K562 (cell line): ENCODE data around the gene MARS1. TPM values are rescaled to one million over a fixed set of nuclear protein-coding genes. Genes with fewer than 3 reads are reported as not detected.

Experiments used
- CBFB ChIP-seq: sonication (generic); formaldehyde crosslinking; IDR thresholded peaks from 2 replicates; pipeline ENCODE4 v1.4.0; 2020; ENCODE audit warnings: mild to moderate bottlenecking, missing genetic modification reagents
- ELF1 ChIP-seq: fragments of 200-800 bp; sonication (Bioruptor generic); IDR thresholded peaks from 2 replicates; pipeline ENCODE4 v1.6.1; 2016; ENCODE audit warnings: missing genetic modification characterization, missing compliant biosample characterization
- HDAC3 ChIP-seq: fragments of 450-650 bp; IDR thresholded peaks from 2 replicates; pipeline ENCODE4 v1.6.1; 2018; ENCODE audit warnings: borderline replicate concordance, mild to moderate bottlenecking, moderate library complexity; ENCODE audit not compliant: partially characterized antibody
- HMGN3 ChIP-seq: IDR thresholded peaks from 2 replicates; pipeline ENCODE4 v1.6.1; 2011; ENCODE audit warnings: borderline replicate concordance, low read depth, mild to moderate bottlenecking, mixed read lengths, low read length; ENCODE audit not compliant: insufficient read length; ENCODE audit errors: extremely low read depth
- KDM5B ChIP-seq: fragments of 200-600 bp; sonication (generic); IDR thresholded peaks from 2 replicates; pipeline ENCODE4 v1.6.1; 2012; ENCODE audit warnings: low read depth, mild to moderate bottlenecking, moderate library complexity, low read length, control low read depth, inconsistent platforms; ENCODE audit not compliant: insufficient replicate concordance
- KLF16 ChIP-seq: IDR thresholded peaks from 2 replicates; pipeline ENCODE4 v1.6.1; 2016; ENCODE audit warnings: antibody characterized with exemption
- MAZ ChIP-seq, 2 experiments: fragments of 450-650 bp in 1 of 2; sonication (generic) in 1 of 2; formaldehyde crosslinking; IDR thresholded peaks in 1 of 2; conservative IDR thresholded peaks in 1 of 2; 2 replicates each; pipeline versions ENCODE4 v1.4.0 to v1.5.0; 2020; ENCODE audit warnings: mild to moderate bottlenecking in 1 of 2, missing genetic modification reagents in 1 of 2
- NR2C2 ChIP-seq, 2 experiments: fragments of 200-800 bp in 1 of 2; sonication (Bioruptor generic) in 1 of 2; sonication (generic) in 1 of 2; formaldehyde crosslinking in 1 of 2; IDR thresholded peaks; 2 replicates each; pipeline versions ENCODE4 v1.6.1 to v1.8.0; 2016 to 2022; ENCODE audit warnings: mild to moderate bottlenecking in 1 of 2, missing compliant biosample characterization in 1 of 2, missing genetic modification characterization in 1 of 2, missing genetic modification reagents in 1 of 2
- SMAD4 ChIP-seq: fragments of 250-450 bp; sonication (Bioruptor Pico); conservative IDR thresholded peaks from 2 replicates; pipeline ENCODE4 v1.8.0; 2021; ENCODE audit warnings: inconsistent platforms, mild to moderate bottlenecking, moderate library complexity
- TEAD2 ChIP-seq: fragments of 450-650 bp; IDR thresholded peaks from 2 replicates; pipeline ENCODE4 v1.6.1; 2016; ENCODE audit warnings: missing genetic modification characterization, control low read depth, missing compliant biosample characterization
- ZBTB1 ChIP-seq: sonication (generic); formaldehyde crosslinking; IDR thresholded peaks from 2 replicates; pipeline ENCODE4 v1.8.1; 2023; ENCODE audit warnings: missing genetic modification reagents, low read depth, mild to moderate bottlenecking, borderline replicate concordance
- polyA plus RNA-seq, 8 experiments: library from polyadenylated mRNA; depleted of rRNA in 4 of 8; stranded (reverse) in 5 of 8; unstranded in 3 of 8; fragments of >200 nt; fragmentation: Nextera tagmentation in 2 of 8; fragmentation: Illumina TruSeq in 1 of 8; extraction: Ambion mirVana in 2 of 8; extraction: Trizol in 1 of 8; gene quantifications; 2 replicates each; pipeline versions ENCODE4 v1.2.1 to v1.2.3, GENCODE V29; 2011 to 2014; ENCODE audit warnings: inconsistent platforms in 1 of 8, missing spikeins in 1 of 8
- total RNA-seq, 7 experiments: library from RNA; depleted of rRNA in 6 of 7; stranded (reverse); fragments of >200 nt in 6 of 7; fragmentation: Illumina TruSeq in 2 of 7; extraction: Trizol in 2 of 7; gene quantifications; 2 replicates each; pipeline versions ENCODE4 v1.2.1 to v1.2.3, GENCODE V29; 2011 to 2021; ENCODE audit warnings: low replicate concordance in 1 of 7
- TF ChIP-seq, protein P1 (sequence below): fragments of 450-650 bp; IDR thresholded peaks from 2 replicates; pipeline ENCODE4 v1.6.1; 2016; ENCODE audit warnings: borderline replicate concordance
- TF ChIP-seq, protein P2 (sequence below), 2 experiments: fragments of 450-650 bp; conservative IDR thresholded peaks; 2 replicates each; pipeline ENCODE4 v1.6.1; 2017; ENCODE audit warnings: mild to moderate bottlenecking in 2 of 2, moderate library complexity in 2 of 2
- TF ChIP-seq, protein P3 (sequence below): fragments of 200-800 bp; sonication (Bioruptor generic); IDR thresholded peaks from 2 replicates; pipeline ENCODE4 v1.6.1; 2016; ENCODE audit warnings: missing genetic modification characterization, missing compliant biosample characterization
- TF ChIP-seq, protein P4 (sequence below): fragments of 450-650 bp; IDR thresholded peaks from 2 replicates; pipeline ENCODE4 v1.6.1; 2014; ENCODE audit warnings: low read depth, mild to moderate bottlenecking, moderate library complexity, borderline replicate concordance

MARS1 gene
- total and polyA plus RNA-seq, 9 of the 15 experiments (the other 6 are each of a cell fraction or from before 2014, with no cell fraction given) = 117 to 382 (median 220) TPM

DNA sequence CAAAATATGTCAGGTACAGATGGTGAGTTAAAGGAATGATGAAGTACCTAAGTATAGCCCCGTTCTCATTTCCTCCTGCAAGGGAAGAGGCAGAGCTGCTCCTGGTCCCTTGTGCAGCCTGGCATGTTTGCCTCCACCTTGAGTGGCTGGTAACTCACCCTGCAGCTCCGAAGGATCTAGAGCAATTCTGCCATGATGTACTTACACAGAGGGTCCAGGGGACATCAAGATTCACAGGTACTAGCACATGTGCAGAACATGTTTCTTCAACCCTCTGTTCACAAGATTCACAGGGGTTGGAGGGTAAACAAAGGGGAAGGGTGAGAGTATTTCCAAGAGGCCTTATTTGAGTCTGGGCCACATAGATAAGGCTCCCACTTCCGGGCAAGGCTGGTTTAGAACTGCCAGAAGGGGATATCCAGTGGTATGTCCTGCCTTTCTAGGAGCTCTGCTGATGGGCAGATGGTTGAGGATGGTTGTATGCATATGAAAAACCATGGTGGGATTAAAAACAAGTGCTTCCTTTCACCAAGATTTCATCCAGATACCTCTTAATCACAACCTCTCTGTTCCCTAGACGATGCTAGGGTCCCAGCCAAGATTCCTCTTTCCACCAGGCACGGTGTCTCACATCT is 51.4 kb downstream of the MARS1 start (continued):
- peak; percentile 82 for TF ChIP-seq SMAD4
- peak; percentile 36; the same call in 1 of the 2 replicates for TF ChIP-seq NR2C2 (CRISPR knock-in tag; IDR thresholded peaks at IDR 0.05)
- peak; percentile 91 for TF ChIP-seq NR2C2 (tag; IDR thresholded peaks at IDR 0.05)
- TF ChIP-seq KDM5B = no peak
- 0 out of 2 replicates have a peak, but pooled peaks have one; percentile 20 for TF ChIP-seq ZBTB1 (CRISPR knock-in tag)
- TF ChIP-seq, protein P1, sequence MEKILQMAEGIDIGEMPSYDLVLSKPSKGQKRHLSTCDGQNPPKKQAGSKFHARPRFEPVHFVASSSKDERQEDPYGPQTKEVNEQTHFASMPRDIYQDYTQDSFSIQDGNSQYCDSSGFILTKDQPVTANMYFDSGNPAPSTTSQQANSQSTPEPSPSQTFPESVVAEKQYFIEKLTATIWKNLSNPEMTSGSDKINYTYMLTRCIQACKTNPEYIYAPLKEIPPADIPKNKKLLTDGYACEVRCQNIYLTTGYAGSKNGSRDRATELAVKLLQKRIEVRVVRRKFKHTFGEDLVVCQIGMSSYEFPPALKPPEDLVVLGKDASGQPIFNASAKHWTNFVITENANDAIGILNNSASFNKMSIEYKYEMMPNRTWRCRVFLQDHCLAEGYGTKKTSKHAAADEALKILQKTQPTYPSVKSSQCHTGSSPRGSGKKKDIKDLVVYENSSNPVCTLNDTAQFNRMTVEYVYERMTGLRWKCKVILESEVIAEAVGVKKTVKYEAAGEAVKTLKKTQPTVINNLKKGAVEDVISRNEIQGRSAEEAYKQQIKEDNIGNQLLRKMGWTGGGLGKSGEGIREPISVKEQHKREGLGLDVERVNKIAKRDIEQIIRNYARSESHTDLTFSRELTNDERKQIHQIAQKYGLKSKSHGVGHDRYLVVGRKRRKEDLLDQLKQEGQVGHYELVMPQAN = 0 out of 2 replicates have a peak, but pooled peaks have one; percentile 24
- no peak for TF ChIP-seq TEAD2 (tag)
- TF ChIP-seq HDAC3 = peak; percentile 85
- TF ChIP-seq CBFB (CRISPR knock-in tag) = no peak
- TF ChIP-seq KLF16 = peak; percentile 83
- TF ChIP-seq, protein P2, sequence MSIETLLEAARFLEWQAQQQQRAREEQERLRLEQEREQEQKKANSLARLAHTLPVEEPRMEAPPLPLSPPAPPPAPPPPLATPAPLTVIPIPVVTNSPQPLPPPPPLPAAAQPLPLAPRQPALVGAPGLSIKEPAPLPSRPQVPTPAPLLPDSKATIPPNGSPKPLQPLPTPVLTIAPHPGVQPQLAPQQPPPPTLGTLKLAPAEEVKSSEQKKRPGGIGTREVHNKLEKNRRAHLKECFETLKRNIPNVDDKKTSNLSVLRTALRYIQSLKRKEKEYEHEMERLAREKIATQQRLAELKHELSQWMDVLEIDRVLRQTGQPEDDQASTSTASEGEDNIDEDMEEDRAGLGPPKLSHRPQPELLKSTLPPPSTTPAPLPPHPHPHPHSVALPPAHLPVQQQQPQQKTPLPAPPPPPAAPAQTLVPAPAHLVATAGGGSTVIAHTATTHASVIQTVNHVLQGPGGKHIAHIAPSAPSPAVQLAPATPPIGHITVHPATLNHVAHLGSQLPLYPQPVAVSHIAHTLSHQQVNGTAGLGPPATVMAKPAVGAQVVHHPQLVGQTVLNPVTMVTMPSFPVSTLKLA (conservative IDR thresholded peaks at IDR 0.05) = peak; percentile 68 to 88
- TF ChIP-seq ELF1 = peak; percentile 90
- TF ChIP-seq, protein P3, sequence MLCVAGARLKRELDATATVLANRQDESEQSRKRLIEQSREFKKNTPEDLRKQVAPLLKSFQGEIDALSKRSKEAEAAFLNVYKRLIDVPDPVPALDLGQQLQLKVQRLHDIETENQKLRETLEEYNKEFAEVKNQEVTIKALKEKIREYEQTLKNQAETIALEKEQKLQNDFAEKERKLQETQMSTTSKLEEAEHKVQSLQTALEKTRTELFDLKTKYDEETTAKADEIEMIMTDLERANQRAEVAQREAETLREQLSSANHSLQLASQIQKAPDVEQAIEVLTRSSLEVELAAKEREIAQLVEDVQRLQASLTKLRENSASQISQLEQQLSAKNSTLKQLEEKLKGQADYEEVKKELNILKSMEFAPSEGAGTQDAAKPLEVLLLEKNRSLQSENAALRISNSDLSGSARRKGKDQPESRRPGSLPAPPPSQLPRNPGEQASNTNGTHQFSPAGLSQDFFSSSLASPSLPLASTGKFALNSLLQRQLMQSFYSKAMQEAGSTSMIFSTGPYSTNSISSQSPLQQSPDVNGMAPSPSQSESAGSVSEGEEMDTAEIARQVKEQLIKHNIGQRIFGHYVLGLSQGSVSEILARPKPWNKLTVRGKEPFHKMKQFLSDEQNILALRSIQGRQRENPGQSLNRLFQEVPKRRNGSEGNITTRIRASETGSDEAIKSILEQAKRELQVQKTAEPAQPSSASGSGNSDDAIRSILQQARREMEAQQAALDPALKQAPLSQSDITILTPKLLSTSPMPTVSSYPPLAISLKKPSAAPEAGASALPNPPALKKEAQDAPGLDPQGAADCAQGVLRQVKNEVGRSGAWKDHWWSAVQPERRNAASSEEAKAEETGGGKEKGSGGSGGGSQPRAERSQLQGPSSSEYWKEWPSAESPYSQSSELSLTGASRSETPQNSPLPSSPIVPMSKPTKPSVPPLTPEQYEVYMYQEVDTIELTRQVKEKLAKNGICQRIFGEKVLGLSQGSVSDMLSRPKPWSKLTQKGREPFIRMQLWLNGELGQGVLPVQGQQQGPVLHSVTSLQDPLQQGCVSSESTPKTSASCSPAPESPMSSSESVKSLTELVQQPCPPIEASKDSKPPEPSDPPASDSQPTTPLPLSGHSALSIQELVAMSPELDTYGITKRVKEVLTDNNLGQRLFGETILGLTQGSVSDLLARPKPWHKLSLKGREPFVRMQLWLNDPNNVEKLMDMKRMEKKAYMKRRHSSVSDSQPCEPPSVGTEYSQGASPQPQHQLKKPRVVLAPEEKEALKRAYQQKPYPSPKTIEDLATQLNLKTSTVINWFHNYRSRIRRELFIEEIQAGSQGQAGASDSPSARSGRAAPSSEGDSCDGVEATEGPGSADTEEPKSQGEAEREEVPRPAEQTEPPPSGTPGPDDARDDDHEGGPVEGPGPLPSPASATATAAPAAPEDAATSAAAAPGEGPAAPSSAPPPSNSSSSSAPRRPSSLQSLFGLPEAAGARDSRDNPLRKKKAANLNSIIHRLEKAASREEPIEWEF (CRISPR knock-in tag) = 0 out of 2 replicates have a peak, but pooled peaks have one; percentile 40
- TF ChIP-seq HMGN3 = no peak
- peak; percentile 46 to 61; a peak in 1 of 4 replicates for TF ChIP-seq MAZ (CRISPR knock-in tag; conservative IDR thresholded peaks at IDR 0.05 in 1 of 2, IDR thresholded peaks at IDR 0.05 in 1 of 2)
- TF ChIP-seq, protein P4, sequence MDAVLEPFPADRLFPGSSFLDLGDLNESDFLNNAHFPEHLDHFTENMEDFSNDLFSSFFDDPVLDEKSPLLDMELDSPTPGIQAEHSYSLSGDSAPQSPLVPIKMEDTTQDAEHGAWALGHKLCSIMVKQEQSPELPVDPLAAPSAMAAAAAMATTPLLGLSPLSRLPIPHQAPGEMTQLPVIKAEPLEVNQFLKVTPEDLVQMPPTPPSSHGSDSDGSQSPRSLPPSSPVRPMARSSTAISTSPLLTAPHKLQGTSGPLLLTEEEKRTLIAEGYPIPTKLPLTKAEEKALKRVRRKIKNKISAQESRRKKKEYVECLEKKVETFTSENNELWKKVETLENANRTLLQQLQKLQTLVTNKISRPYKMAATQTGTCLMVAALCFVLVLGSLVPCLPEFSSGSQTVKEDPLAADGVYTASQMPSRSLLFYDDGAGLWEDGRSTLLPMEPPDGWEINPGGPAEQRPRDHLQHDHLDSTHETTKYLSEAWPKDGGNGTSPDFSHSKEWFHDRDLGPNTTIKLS = peak; percentile 68; the same call in 1 of the 2 replicates
